Esophagus muscularis mucosa (tissue), 4 donors: Measurements from ENCODE around the gene PTGES. TPM values are rescaled to one million over a fixed set of nuclear protein-coding genes. Genes with fewer than 3 reads are reported as not detected.
A peak's percentile ranks its signal among the peaks of the same experiment; 100 is the strongest.

Source experiments
- DNase-seq: peaks from one replicate; pipeline ENCODE4 v3.0.0-alpha.2; 2017; ENCODE audit errors: extremely low spot score
- H3K27ac ChIP-seq, 4 donors: fragments of 200-600 bp; sonication (generic); replicated peaks in 1 of 4; 1 replicate in 3 of 4; 2 replicates in 1 of 4; pipeline ENCODE4 v1.5.1; 2016 to 2019; ENCODE audit warnings: mild to moderate bottlenecking in 1 of 4
- H3K27me3 ChIP-seq, 4 donors: fragments of 200-600 bp; sonication (generic); one replicate each; pipeline versions ENCODE4 v1.5.1 to v1.6.0; 2016 to 2019
- H3K36me3 ChIP-seq, 4 donors: fragments of 200-600 bp; sonication (generic); one replicate each; pipeline ENCODE4 v1.5.1; 2016 to 2019
- H3K4me1 ChIP-seq, 4 donors: fragments of 200-600 bp; sonication (generic); one replicate each; pipeline ENCODE4 v1.5.1; 2016 to 2019
- H3K4me3 ChIP-seq, 4 donors: fragments of 200-600 bp; sonication (generic); 1 replicate in 2 of 4; 2 replicates in 2 of 4; pipeline ENCODE4 v1.5.1; 2016 to 2019; ENCODE audit warnings: mild to moderate bottlenecking in 4 of 4, moderate library complexity in 1 of 4
- H3K9me3 ChIP-seq, 4 donors: fragments of 200-600 bp; sonication (generic); 1 replicate in 3 of 4; 2 replicates in 1 of 4; pipeline ENCODE4 v1.5.1; 2016 to 2019
- CTCF ChIP-seq, 3 experiments: fragments of 200-600 bp in 2 of 3; fragments of 450-650 bp in 1 of 3; sonication (generic) in 2 of 3; IDR thresholded peaks; one replicate each; pipeline ENCODE4 v1.5.1; 2017 to 2019; ENCODE audit warnings: antibody characterized with exemption in 3 of 3, mild to moderate bottlenecking in 2 of 3, moderate library complexity in 1 of 3
- EP300 ChIP-seq: sonication (generic); formaldehyde crosslinking; IDR thresholded peaks from one replicate; pipeline ENCODE4 v1.6.1; 2017; ENCODE audit warnings: antibody characterized with exemption
- POLR2A ChIP-seq: fragments of 450-650 bp; IDR thresholded peaks from one replicate; pipeline ENCODE4 v1.6.1; 2017; ENCODE audit warnings: antibody characterized with exemption, moderate library complexity, mild to moderate bottlenecking, low read depth
- POLR2AphosphoS5 ChIP-seq, 2 donors: sonication (generic); formaldehyde crosslinking; IDR thresholded peaks; one replicate each; pipeline ENCODE4 v1.6.1; 2017; ENCODE audit warnings: antibody characterized with exemption in 2 of 2
- WGBS: methylation state at CpG from one replicate; pipeline ENCODE4 v1.1.5; 2018; 5-methylcytosine and 5-hydroxymethylcytosine counted together
- intact Hi-C: fragments of 100-400 bp; cut with DNase I; formaldehyde crosslinking; loops from one replicate; pipeline ENCODE4 v1.15.1; 2023
- total RNA-seq, 4 donors: library from RNA; depleted of rRNA; stranded (reverse); fragments of >200 nt; gene quantifications; one replicate each; pipeline versions ENCODE4 v1.1.0 to v1.2.1, GENCODE V29; 2016

The PTGES gene
- total RNA-seq, 4 donors from 2014 or later, result 1.7 to 4.6 (median 4.3) TPM

GRCh38 chr9:129716091-129716490, 36.8 kb downstream of the PTGES start:
- no peaks in the 10 kb centered on the region for H3K36me3 ChIP-seq
- H3K4me3 ChIP-seq, result no peak overlapping the region
- H3K9me3 ChIP-seq, result no peaks in the 10 kb centered on the region
- intact Hi-C loops, result loop anchor here (5.0 kb wide), 1 partner anchor 49 kb away; the partner anchor contains the start of gene PRRX2
- TF ChIP-seq EP300 (no peak), POLR2AphosphoS5 (IDR thresholded peaks at IDR 0.05) (peak; percentile 33 to 69)
- H3K27me3 ChIP-seq, result no peaks in the 10 kb centered on the region
- WGBS, result 51% methylated on average over 5 of the region's 5 CpGs
- H3K27ac ChIP-seq, result peak overlapping the region; percentile 26 to 69 (median 67)
- no peak for DNase-seq
- peaks cover 12 to 56% (median 48%) of the 10 kb centered on the region in 4 donors for H3K4me1 ChIP-seq

- WGBS, result 69% methylated on average over 15 of the region's 15 CpGs
- TF ChIP-seq CTCF (IDR thresholded peaks at IDR 0.05) (no peak), EP300 (no peak), POLR2A (no peak), POLR2AphosphoS5 (IDR thresholded peaks at IDR 0.05) (no peak)
- intact Hi-C loops, result loop anchor here (5.0 kb wide), 1 partner anchor 47 kb away; the partner anchor contains the start of gene PRRX2
- Histone ChIP-seq H3K9me3 (no peaks in the 10 kb centered on the region), H3K36me3 (no peaks in the 10 kb centered on the region), H3K4me1 (peaks cover 12 to 71% (median 58%) of the 10 kb centered on the region in 4 donors), H3K27me3 (no peaks in the 10 kb centered on the region), H3K27ac (peak overlapping the region in 3 of 4 donors; percentile 26 to 69 (median 66)), H3K4me3 (no peak overlapping the region)
- no peak for DNase-seq
Observed at GRCh38 chr9:129714511-129715061, 38.3 kb downstream of the PTGES start.

GRCh38 chr9:129713402-129713679, 39.5 kb downstream of the PTGES start:
- Histone ChIP-seq H3K27me3 (no peaks in the 10 kb centered on the region), H3K27ac (peak overlapping the region; percentile 67 to 82 (median 77)), H3K36me3 (no peaks in the 10 kb centered on the region), H3K4me1 (peaks cover 12 to 80% (median 66%) of the 10 kb centered on the region in 4 donors), H3K9me3 (no peaks in the 10 kb centered on the region), H3K4me3 (no peak overlapping the region)
- intact Hi-C loops, result no loop called here
- TF ChIP-seq EP300 (no peak), POLR2A (no peak), POLR2AphosphoS5 (IDR thresholded peaks at IDR 0.05) (no peak), CTCF (IDR thresholded peaks at IDR 0.05) (no peak)
- DNase-seq, result no peak
- 93% methylated on average over 10 of the region's 10 CpGs for WGBS

GRCh38 chr9:129712634-129713401, 40.0 kb downstream of the PTGES start:
- Histone ChIP-seq H3K4me3 (peak overlapping the region in 2 of 4 donors; percentile 0 to 23), H3K27me3 (no peaks in the 10 kb centered on the region), H3K27ac (peak overlapping the region; percentile 67 to 82 (median 77)), H3K4me1 (peaks cover 12 to 80% (median 66%) of the 10 kb centered on the region in 4 donors), H3K9me3 (no peaks in the 10 kb centered on the region), H3K36me3 (no peaks in the 10 kb centered on the region)
- DNase-seq, result no peak
- 38% methylated on average over 19 of the region's 26 CpGs for WGBS
- no peak for TF ChIP-seq EP300
- TF ChIP-seq POLR2AphosphoS5 (IDR thresholded peaks at IDR 0.05), result no peak
- TF ChIP-seq CTCF (IDR thresholded peaks at IDR 0.05), result no peak
- TF ChIP-seq POLR2A, result no peak
- intact Hi-C loops, result no loop called here

GRCh38 chr9:129710169-129710453, 42.7 kb downstream of the PTGES start:
- Histone ChIP-seq H3K36me3 (no peaks in the 10 kb centered on the region), H3K4me1 (peaks cover 9 to 64% (median 54%) of the 10 kb centered on the region in 4 donors), H3K27ac (peak overlapping the region; percentile 48 to 82 (median 62)), H3K4me3 (no peak overlapping the region), H3K27me3 (no peaks in the 10 kb centered on the region), H3K9me3 (no peaks in the 10 kb centered on the region)
- WGBS, result 83% methylated on average over 1 of the region's 3 CpGs
- intact Hi-C loops, result no loop called here
- no peak for DNase-seq
- TF ChIP-seq EP300, result no peak
- no peak for TF ChIP-seq POLR2AphosphoS5 (IDR thresholded peaks at IDR 0.05)
- TF ChIP-seq POLR2A, result no peak
- no peak for TF ChIP-seq CTCF (IDR thresholded peaks at IDR 0.05)
